C4-2B (cell line): ENCODE measurements around the gene OPRL1.

Source experiments
- ZFX ChIP-seq: fragments of 450-650 bp; IDR thresholded peaks from 2 replicates; pipeline ENCODE4 v1.6.1; 2017
- TF ChIP-seq, protein P1 (sequence below): fragments of 450-650 bp; conservative IDR thresholded peaks from 2 replicates; pipeline ENCODE4 v1.5.1; 2017; ENCODE audit warnings: mild to moderate bottlenecking

DNA sequence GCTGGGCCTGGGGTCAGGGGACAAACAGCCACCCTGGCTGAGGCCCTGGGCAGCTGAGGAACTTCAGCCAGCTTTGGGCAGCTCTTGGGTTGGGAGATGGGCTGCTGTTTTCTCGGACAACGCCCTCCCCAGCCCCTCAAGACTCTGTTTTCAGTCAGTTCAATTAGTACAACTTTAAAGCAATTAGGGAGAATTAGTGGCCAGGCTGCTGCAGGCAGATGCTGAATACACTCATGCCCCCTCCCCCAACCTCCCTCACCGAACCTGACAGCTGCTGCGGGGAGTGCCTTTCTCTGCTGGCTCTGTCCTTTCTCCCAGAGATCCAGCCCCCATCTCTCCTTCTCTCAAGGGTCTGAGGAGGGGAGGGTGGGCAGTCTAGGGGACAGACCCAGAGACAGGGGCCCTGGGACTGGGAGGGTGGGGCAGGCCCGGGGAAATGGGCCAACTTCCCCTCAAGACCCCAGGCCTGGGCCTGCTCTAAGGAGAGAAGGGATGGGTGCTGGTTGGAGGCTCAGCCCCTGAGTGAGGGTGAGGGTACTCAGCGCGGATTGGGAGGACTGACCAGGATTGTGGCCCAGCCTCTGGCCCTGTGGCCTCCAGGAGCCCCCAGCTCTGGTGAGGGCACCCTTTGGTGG is 66.5 kb downstream of the OPRL1 start:
- TF ChIP-seq, protein P1, sequence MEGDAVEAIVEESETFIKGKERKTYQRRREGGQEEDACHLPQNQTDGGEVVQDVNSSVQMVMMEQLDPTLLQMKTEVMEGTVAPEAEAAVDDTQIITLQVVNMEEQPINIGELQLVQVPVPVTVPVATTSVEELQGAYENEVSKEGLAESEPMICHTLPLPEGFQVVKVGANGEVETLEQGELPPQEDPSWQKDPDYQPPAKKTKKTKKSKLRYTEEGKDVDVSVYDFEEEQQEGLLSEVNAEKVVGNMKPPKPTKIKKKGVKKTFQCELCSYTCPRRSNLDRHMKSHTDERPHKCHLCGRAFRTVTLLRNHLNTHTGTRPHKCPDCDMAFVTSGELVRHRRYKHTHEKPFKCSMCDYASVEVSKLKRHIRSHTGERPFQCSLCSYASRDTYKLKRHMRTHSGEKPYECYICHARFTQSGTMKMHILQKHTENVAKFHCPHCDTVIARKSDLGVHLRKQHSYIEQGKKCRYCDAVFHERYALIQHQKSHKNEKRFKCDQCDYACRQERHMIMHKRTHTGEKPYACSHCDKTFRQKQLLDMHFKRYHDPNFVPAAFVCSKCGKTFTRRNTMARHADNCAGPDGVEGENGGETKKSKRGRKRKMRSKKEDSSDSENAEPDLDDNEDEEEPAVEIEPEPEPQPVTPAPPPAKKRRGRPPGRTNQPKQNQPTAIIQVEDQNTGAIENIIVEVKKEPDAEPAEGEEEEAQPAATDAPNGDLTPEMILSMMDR, result no peak
- TF ChIP-seq ZFX, result no peak
